Fibroblast of lung (primary cell): ENCODE results near the gene LRRC47.

ENCODE experiments used
- EZH2 ChIP-seq: IDR thresholded peaks from 2 replicates; pipeline ENCODE4 v1.5.1; 2012; ENCODE audit warnings: low read length, control low read depth, mild to moderate bottlenecking; ENCODE audit errors: missing control alignments
- TF ChIP-seq, protein P1 (sequence below), 2 donors: IDR thresholded peaks in 1 of 2; conservative IDR thresholded peaks in 1 of 2; 1 replicate in 1 of 2; 2 replicates in 1 of 2; pipeline ENCODE4 v1.5.1; 2011 to 2012; ENCODE audit warnings: low read length in 2 of 2, control low read depth in 1 of 2, inconsistent platforms in 1 of 2, low read depth in 1 of 2, mild to moderate bottlenecking in 1 of 2

GRCh38 chr1:3799976-3800685 is 3.8 kb upstream of the LRRC47 start:
- TF ChIP-seq, protein P1, sequence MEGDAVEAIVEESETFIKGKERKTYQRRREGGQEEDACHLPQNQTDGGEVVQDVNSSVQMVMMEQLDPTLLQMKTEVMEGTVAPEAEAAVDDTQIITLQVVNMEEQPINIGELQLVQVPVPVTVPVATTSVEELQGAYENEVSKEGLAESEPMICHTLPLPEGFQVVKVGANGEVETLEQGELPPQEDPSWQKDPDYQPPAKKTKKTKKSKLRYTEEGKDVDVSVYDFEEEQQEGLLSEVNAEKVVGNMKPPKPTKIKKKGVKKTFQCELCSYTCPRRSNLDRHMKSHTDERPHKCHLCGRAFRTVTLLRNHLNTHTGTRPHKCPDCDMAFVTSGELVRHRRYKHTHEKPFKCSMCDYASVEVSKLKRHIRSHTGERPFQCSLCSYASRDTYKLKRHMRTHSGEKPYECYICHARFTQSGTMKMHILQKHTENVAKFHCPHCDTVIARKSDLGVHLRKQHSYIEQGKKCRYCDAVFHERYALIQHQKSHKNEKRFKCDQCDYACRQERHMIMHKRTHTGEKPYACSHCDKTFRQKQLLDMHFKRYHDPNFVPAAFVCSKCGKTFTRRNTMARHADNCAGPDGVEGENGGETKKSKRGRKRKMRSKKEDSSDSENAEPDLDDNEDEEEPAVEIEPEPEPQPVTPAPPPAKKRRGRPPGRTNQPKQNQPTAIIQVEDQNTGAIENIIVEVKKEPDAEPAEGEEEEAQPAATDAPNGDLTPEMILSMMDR (conservative IDR thresholded peaks at IDR 0.05 in 1 of 2, IDR thresholded peaks at IDR 0.05 in 1 of 2; ENCODE audit: low read depth in 1 of 2, low read length in 2 of 2), result no peak
- no peak for TF ChIP-seq EZH2
